HepG2 (cell line): Measurements from ENCODE around the gene KBTBD2.
"Not testable (repeated sequence)": the region's sequence is repeated elsewhere in the genome, so short reads cannot be mapped to it uniquely, and the experiment has no call there.

Experiments
- POLR2AphosphoS5 ChIP-seq: IDR thresholded peaks from 2 replicates; pipeline ENCODE4 v1.6.1; 2012; ENCODE audit warnings: low read depth, low read length
- SMAD1 ChIP-seq: sonication (generic); formaldehyde crosslinking; IDR thresholded peaks from 2 replicates; pipeline ENCODE4 v1.4.0; 2020; ENCODE audit warnings: missing genetic modification reagents, low read depth, mild to moderate bottlenecking, borderline replicate concordance
- SP140L ChIP-seq: sonication (generic); formaldehyde crosslinking; IDR thresholded peaks from 2 replicates; pipeline ENCODE4 v1.4.0; 2020; ENCODE audit warnings: missing genetic modification reagents, borderline replicate concordance
- SP5 ChIP-seq: IDR thresholded peaks from 2 replicates; pipeline ENCODE4 v1.6.1; 2016; ENCODE audit warnings: low read depth, borderline replicate concordance
- SPEN ChIP-seq: sonication (generic); formaldehyde crosslinking; IDR thresholded peaks from 2 replicates; pipeline ENCODE4 v1.5.1; 2020; ENCODE audit warnings: low read depth, mild to moderate bottlenecking, missing genetic modification reagents
- ZNF124 ChIP-seq: sonication (generic); formaldehyde crosslinking; IDR thresholded peaks from 2 replicates; pipeline ENCODE4 v1.4.0; 2020; ENCODE audit warnings: missing genetic modification reagents
- ZNF775 ChIP-seq: sonication (generic); formaldehyde crosslinking; IDR thresholded peaks from 2 replicates; pipeline ENCODE4 v1.4.0; 2020; ENCODE audit warnings: missing genetic modification reagents, mild to moderate bottlenecking, moderate library complexity, borderline replicate concordance
- TF ChIP-seq, protein P1 (sequence below): sonication (generic); formaldehyde crosslinking; IDR thresholded peaks from 2 replicates; pipeline ENCODE4 v1.4.0; 2020; ENCODE audit warnings: missing genetic modification reagents
- TF ChIP-seq, protein P2 (sequence below): sonication (generic); formaldehyde crosslinking; IDR thresholded peaks from 2 replicates; pipeline ENCODE4 v1.5.1; 2020; ENCODE audit warnings: missing genetic modification reagents, mild to moderate bottlenecking, borderline replicate concordance

DNA sequence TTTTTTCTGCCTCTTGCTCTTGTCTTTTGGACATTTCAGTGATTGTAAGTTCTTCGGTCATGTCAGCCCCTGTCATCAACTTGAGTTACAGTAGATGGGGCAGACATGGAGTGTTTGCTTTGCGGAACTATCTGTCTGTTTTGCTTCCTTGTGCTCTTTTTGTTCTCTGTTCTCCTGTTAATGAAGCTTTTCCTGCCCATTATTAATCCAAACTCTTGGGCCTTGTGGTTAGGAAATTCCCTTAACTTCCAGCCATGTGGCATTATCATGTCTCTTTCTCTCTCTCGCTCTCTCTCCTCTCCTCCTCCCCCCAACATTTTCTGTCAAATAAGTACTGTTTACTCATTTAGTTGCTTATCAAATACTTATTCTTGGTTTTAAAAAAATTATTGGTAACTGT is 47.8 kb downstream of the KBTBD2 start:
- TF ChIP-seq SPEN (CRISPR knock-in tag); SP5 (CRISPR knock-in tag); ZNF775 (CRISPR knock-in tag); POLR2AphosphoS5; ZNF124 (CRISPR knock-in tag); SMAD1 (CRISPR knock-in tag); SP140L: not testable (repeated sequence)
- TF ChIP-seq, protein P1, sequence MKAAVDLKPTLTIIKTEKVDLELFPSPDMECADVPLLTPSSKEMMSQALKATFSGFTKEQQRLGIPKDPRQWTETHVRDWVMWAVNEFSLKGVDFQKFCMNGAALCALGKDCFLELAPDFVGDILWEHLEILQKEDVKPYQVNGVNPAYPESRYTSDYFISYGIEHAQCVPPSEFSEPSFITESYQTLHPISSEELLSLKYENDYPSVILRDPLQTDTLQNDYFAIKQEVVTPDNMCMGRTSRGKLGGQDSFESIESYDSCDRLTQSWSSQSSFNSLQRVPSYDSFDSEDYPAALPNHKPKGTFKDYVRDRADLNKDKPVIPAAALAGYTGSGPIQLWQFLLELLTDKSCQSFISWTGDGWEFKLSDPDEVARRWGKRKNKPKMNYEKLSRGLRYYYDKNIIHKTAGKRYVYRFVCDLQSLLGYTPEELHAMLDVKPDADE (CRISPR knock-in tag) = not testable (repeated sequence)
- TF ChIP-seq, protein P2, sequence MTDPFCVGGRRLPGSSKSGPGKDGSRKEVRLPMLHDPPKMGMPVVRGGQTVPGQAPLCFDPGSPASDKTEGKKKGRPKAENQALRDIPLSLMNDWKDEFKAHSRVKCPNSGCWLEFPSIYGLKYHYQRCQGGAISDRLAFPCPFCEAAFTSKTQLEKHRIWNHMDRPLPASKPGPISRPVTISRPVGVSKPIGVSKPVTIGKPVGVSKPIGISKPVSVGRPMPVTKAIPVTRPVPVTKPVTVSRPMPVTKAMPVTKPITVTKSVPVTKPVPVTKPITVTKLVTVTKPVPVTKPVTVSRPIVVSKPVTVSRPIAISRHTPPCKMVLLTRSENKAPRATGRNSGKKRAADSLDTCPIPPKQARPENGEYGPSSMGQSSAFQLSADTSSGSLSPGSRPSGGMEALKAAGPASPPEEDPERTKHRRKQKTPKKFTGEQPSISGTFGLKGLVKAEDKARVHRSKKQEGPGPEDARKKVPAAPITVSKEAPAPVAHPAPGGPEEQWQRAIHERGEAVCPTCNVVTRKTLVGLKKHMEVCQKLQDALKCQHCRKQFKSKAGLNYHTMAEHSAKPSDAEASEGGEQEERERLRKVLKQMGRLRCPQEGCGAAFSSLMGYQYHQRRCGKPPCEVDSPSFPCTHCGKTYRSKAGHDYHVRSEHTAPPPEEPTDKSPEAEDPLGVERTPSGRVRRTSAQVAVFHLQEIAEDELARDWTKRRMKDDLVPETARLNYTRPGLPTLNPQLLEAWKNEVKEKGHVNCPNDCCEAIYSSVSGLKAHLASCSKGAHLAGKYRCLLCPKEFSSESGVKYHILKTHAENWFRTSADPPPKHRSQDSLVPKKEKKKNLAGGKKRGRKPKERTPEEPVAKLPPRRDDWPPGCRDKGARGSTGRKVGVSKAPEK (CRISPR knock-in tag) = not testable (repeated sequence)
